Calu3 (cell line): Measurements from ENCODE around the gene GFPT1. TPM values are rescaled to one million over a fixed set of nuclear protein-coding genes. Genes with fewer than 3 reads are reported as not detected.

Source experiments
- BruUV-seq: library from RNA; stranded (reverse); fragments of 400-500 nt; replicated peaks from 2 replicates; lab custom pipeline; 2021; lab: Mats Ljungman, UMichigan
- CTCF ChIA-PET: fragments of 300-600 bp; sonication (Branson Sonifier 250); formaldehyde crosslinking; loops from one replicate; lab custom pipeline; 2022; ENCODE audit warnings: antibody characterized with exemption; lab: Charles Lee
- DNase-seq: peaks from one replicate; pipeline ENCODE4 v3.0.0; 2022
- H3K27ac Mint-ChIP-seq: one replicate; pipeline ENCODE4 v1.8.0; 2022; ENCODE audit warnings: mixed read lengths; ENCODE audit not compliant: unreplicated experiment
- H3K27me3 Mint-ChIP-seq: one replicate; pipeline ENCODE4 v1.8.0; 2022; ENCODE audit warnings: mixed read lengths; ENCODE audit not compliant: unreplicated experiment
- H3K36me3 Mint-ChIP-seq: one replicate; pipeline ENCODE4 v1.8.0; 2022; ENCODE audit warnings: mild to moderate bottlenecking, moderate library complexity, mixed read lengths; ENCODE audit not compliant: insufficient read depth, unreplicated experiment
- H3K4me1 Mint-ChIP-seq: one replicate; pipeline ENCODE4 v1.8.0; 2022; ENCODE audit warnings: mild to moderate bottlenecking, low read depth, mixed read lengths; ENCODE audit not compliant: unreplicated experiment
- H3K4me3 Mint-ChIP-seq: one replicate; pipeline ENCODE4 v1.8.0; 2022; ENCODE audit warnings: mild to moderate bottlenecking, low read depth, moderate library complexity, mixed read lengths; ENCODE audit not compliant: unreplicated experiment
- H3K9me3 Mint-ChIP-seq: one replicate; pipeline ENCODE4 v1.8.0; 2022; ENCODE audit warnings: low read depth, mixed read lengths; ENCODE audit not compliant: unreplicated experiment
- CTCF ChIP-seq: fragments of 200-600 bp; IDR thresholded peaks from one replicate; pipeline ENCODE4 v1.8.0; 2022; ENCODE audit warnings: antibody characterized with exemption; ENCODE audit not compliant: unreplicated experiment
- intact Hi-C: fragments of 100-400 bp; cut with micrococcal nuclease; formaldehyde crosslinking; loops from one replicate; pipeline ENCODE4 v1.10.0; 2022; ENCODE audit not compliant: unreplicated experiment
- total RNA-seq: library from RNA; stranded (reverse); gene quantifications from 2 replicates; pipeline ENCODE4 v1.2.3, GENCODE V29; 2022

Gene GFPT1
- total RNA-seq, 1 experiment from 2014 or later = 98.0 TPM

GRCh38 chr2:69369802-69370201, 17.2 kb downstream of the GFPT1 start:
- no TSS peak for BruUV-seq
- H3K27me3 Mint-ChIP-seq = no peaks in the 10 kb centered on the region
- H3K4me3 Mint-ChIP-seq = no peak overlapping the region
- no peaks in the 10 kb centered on the region for H3K9me3 Mint-ChIP-seq
- no peak for DNase-seq
- TF ChIP-seq CTCF = no peak
- CTCF ChIA-PET = no interaction called here
- no peak overlapping the region for H3K27ac Mint-ChIP-seq
- H3K4me1 Mint-ChIP-seq = peaks cover 9% of the 10 kb centered on the region
- peaks cover 76% of the 10 kb centered on the region for H3K36me3 Mint-ChIP-seq
- intact Hi-C loops = no loop called here

GRCh38 chr2:69368588-69368987, 18.4 kb downstream of the GFPT1 start:
- intact Hi-C loops = no loop called here
- H3K4me1 Mint-ChIP-seq = peaks cover 9% of the 10 kb centered on the region
- no peak overlapping the region for H3K4me3 Mint-ChIP-seq
- peaks cover 84% of the 10 kb centered on the region for H3K36me3 Mint-ChIP-seq
- no TSS peak for BruUV-seq
- no peaks in the 10 kb centered on the region for H3K9me3 Mint-ChIP-seq
- no peak overlapping the region for H3K27ac Mint-ChIP-seq
- CTCF ChIA-PET = no interaction called here
- DNase-seq = no peak
- no peak for TF ChIP-seq CTCF
- no peaks in the 10 kb centered on the region for H3K27me3 Mint-ChIP-seq

GRCh38 chr2:69359371-69359770, 27.7 kb downstream of the GFPT1 start:
- Mint-ChIP-seq H3K36me3 (peaks cover 74% of the 10 kb centered on the region), H3K9me3 (no peaks in the 10 kb centered on the region), H3K4me3 (no peak overlapping the region), H3K27me3 (no peaks in the 10 kb centered on the region), H3K4me1 (no peaks in the 10 kb centered on the region), H3K27ac (no peak overlapping the region)
- BruUV-seq = no TSS peak
- intact Hi-C loops = no loop called here
- CTCF ChIA-PET = no interaction called here
- no peak for TF ChIP-seq CTCF
- DNase-seq = no peak

GRCh38 chr2:69358914-69359313, 28.1 kb downstream of the GFPT1 start:
- no peak for DNase-seq
- Mint-ChIP-seq H3K27ac (no peak overlapping the region), H3K4me3 (no peak overlapping the region), H3K4me1 (no peaks in the 10 kb centered on the region), H3K27me3 (no peaks in the 10 kb centered on the region), H3K9me3 (no peaks in the 10 kb centered on the region), H3K36me3 (peaks cover 77% of the 10 kb centered on the region)
- intact Hi-C loops = no loop called here
- CTCF ChIA-PET = no interaction called here
- BruUV-seq = no TSS peak
- no peak for TF ChIP-seq CTCF
